Measurements from ENCODE around the gene TECR. TPM values are rescaled to one million over a fixed set of nuclear protein-coding genes. Genes with fewer than 3 reads are reported as not detected.

TECR gene
- total RNA-seq, 4 donors from 2014 or later: 36.6 to 145 (median 69.3) TPM

DNA sequence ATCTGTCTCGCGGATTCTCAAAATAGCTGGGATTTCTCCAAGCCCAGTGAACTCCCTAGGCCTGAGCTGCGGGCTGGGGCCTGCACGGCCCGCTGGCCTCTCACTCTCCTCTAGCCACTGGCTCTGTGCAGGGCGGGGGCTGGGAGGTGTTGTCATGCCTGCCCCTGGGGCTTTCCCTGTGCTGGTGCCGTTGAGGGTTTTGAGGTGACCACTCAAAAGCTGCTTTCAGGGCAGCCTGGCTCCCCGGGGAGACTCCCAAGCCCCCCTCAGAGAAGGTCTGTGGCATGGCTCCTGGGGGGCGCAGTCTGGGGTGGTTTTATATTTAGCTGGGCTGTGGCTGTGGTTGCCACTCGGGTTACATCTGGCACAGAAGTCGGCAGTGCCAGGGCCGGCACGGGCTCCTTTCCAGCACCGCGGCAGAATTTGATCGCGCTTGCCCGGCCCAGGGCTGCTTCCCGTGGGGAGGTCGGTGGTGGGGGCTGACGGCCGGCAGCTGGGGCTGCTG lies 32.5 kb downstream of the TECR start:
- Histone ChIP-seq H3K9me3 (no peaks in the 10 kb centered on the region), H3K27me3 (no peaks in the 10 kb centered on the region), H3K36me3 (peaks cover 0 to 15% (median under 1%) of the 10 kb centered on the region in 4 donors), H3K27ac (peak overlapping the region in 2 of 4 donors; percentile 7 to 36), H3K4me1 (peaks cover 0 to 3% (median 2%) of the 10 kb centered on the region in 4 donors), H3K4me3 (no peak overlapping the region)
- intact Hi-C loops (cut with DNase I; ENCODE audit: low total_unique reads): no loop called here
- no peak for TF ChIP-seq EP300 (IDR thresholded peaks at IDR 0.05; ENCODE audit: low read depth)
- TF ChIP-seq POLR2AphosphoS5 (IDR thresholded peaks at IDR 0.05): no peak
- TF ChIP-seq, protein P1, sequence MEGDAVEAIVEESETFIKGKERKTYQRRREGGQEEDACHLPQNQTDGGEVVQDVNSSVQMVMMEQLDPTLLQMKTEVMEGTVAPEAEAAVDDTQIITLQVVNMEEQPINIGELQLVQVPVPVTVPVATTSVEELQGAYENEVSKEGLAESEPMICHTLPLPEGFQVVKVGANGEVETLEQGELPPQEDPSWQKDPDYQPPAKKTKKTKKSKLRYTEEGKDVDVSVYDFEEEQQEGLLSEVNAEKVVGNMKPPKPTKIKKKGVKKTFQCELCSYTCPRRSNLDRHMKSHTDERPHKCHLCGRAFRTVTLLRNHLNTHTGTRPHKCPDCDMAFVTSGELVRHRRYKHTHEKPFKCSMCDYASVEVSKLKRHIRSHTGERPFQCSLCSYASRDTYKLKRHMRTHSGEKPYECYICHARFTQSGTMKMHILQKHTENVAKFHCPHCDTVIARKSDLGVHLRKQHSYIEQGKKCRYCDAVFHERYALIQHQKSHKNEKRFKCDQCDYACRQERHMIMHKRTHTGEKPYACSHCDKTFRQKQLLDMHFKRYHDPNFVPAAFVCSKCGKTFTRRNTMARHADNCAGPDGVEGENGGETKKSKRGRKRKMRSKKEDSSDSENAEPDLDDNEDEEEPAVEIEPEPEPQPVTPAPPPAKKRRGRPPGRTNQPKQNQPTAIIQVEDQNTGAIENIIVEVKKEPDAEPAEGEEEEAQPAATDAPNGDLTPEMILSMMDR (IDR thresholded peaks at IDR 0.05): no peak
- TF ChIP-seq POLR2A (IDR thresholded peaks at IDR 0.05): no peak
- no peak for DNase-seq
- 66% methylated on average over 11 of the region's 22 CpGs; no CpG with 5 or more reads in 1 of the 2 donors for WGBS, 2 donors (ENCODE audit: low coverage in 1 of 2)
- in situ Hi-C loops (cut with MboI; ENCODE audit: low pct_ligation_motif_present in 1 of 4, low pct_unique_long_range_greater_than_20kb in 1 of 4, low sequenced_read_pairs in 3 of 4): loop anchor here in 1 of 4 donors (25.0 kb wide), 1 partner anchor 325 kb away; the partner anchor contains the start of gene OR7A17

DNA sequence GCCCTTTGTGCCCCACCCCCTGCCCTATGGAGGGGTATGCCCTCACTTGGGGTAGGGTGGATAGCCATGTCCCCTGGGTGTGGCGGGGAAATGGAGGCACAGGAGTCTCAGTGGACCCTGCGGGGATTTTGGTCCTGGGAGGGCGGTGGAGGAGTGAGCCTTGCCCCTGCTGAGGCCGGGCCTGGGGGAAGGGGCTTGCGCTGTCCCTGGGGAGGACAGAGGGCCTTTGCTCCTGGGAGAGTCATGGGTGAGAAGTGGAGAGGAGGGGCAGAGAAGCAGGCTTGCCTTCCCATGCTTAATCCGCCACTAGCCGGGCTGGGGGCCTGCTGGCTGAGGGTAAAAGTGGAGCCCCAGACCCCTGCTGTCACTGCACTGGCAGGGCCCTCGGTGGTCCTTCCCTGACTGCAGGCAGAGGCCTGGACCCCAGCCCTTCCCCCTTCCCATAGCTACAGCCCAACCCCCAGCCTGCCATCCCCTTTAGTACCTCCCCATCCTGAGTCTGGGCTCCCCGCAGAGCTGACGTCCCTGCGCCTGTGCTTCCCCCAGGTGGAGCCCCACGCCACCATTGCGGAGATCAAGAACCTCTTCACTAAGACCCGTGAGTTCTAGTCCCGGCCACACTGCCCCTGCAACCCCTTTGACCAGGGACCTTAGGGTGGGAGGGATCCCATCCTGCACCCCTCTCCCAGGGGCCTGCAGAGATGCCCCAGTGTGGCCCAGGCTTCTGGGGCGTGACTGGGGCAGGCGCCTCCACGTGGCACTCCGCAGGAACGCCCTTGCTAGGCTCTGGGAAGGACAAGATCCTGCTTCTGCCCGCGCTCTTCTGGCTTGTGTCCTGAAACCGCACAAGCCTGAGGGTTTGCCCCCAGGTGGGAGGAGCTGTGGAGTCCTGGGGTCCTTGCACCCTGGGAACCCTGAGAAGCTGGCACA lies 33.5 kb downstream of the TECR start:
- DNase-seq: no peak
- TF ChIP-seq, protein P1 (IDR thresholded peaks at IDR 0.05): no peak
- no peak for TF ChIP-seq EP300 (IDR thresholded peaks at IDR 0.05; ENCODE audit: low read depth)
- TF ChIP-seq POLR2A (IDR thresholded peaks at IDR 0.05): no peak
- TF ChIP-seq POLR2AphosphoS5 (IDR thresholded peaks at IDR 0.05): no peak
- H3K9me3 ChIP-seq: no peaks in the 10 kb centered on the region
- H3K27me3 ChIP-seq: no peaks in the 10 kb centered on the region
- no peak overlapping the region for H3K4me3 ChIP-seq
- 85% methylated on average over 20 of the region's 23 CpGs; no CpG with 5 or more reads in 1 of the 2 donors for WGBS, 2 donors (ENCODE audit: low coverage in 1 of 2)
- intact Hi-C loops (cut with DNase I; ENCODE audit: low total_unique reads) (no loop called here), in situ Hi-C loops (cut with MboI; ENCODE audit: low pct_ligation_motif_present in 1 of 4, low pct_unique_long_range_greater_than_20kb in 1 of 4, low sequenced_read_pairs in 3 of 4) (loop anchor here in 1 of 4 donors (25.0 kb wide), 1 partner anchor 324 kb away; the partner anchor contains the start of gene OR7A17)
- peaks cover 0 to 15% (median 3%) of the 10 kb centered on the region in 4 donors for H3K36me3 ChIP-seq
- no peaks in the 10 kb centered on the region for H3K4me1 ChIP-seq
- peak overlapping the region in 1 of 4 donors; percentile 7 for H3K27ac ChIP-seq

DNA sequence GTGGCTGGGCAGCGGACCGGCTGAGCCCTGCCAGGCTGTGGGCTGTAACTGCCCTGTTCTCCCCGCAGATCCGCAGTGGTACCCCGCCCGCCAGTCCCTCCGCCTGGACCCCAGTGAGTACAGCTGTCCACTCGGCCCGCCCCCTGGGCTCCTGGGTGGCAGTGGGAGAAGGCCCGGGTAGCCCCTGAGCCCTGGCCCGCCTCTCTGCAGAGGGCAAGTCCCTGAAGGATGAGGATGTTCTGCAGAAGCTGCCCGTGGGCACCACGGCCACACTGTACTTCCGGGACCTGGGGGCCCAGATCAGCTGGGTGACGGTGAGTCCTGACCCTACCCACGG lies 34.2 kb downstream of the TECR start:
- Histone ChIP-seq H3K4me1 (peaks cover 0 to 4% (median 2%) of the 10 kb centered on the region in 4 donors), H3K36me3 (peaks cover 0 to 15% (median 3%) of the 10 kb centered on the region in 4 donors), H3K4me3 (no peak overlapping the region), H3K27ac (no peak overlapping the region), H3K27me3 (no peaks in the 10 kb centered on the region), H3K9me3 (no peaks in the 10 kb centered on the region)
- 94% methylated on average over 14 of the region's 16 CpGs; no CpG with 5 or more reads in 1 of the 2 donors for WGBS, 2 donors (ENCODE audit: low coverage in 1 of 2)
- in situ Hi-C loops (cut with MboI; ENCODE audit: low pct_ligation_motif_present in 1 of 4, low pct_unique_long_range_greater_than_20kb in 1 of 4, low sequenced_read_pairs in 3 of 4): loop anchor here in 1 of 4 donors (25.0 kb wide), 1 partner anchor 324 kb away; the partner anchor contains the start of gene OR7A17
- intact Hi-C loops (cut with DNase I; ENCODE audit: low total_unique reads): no loop called here
- TF ChIP-seq POLR2AphosphoS5 (IDR thresholded peaks at IDR 0.05) (no peak), POLR2A (IDR thresholded peaks at IDR 0.05) (no peak), EP300 (IDR thresholded peaks at IDR 0.05; ENCODE audit: low read depth) (no peak)
- TF ChIP-seq, protein P1 (IDR thresholded peaks at IDR 0.05): no peak
- DNase-seq: no peak
